ENCODE measurements around the gene ATP6V0B. TPM values are rescaled to one million over a fixed set of nuclear protein-coding genes. Genes with fewer than 3 reads are reported as not detected.
A peak's percentile ranks its signal among the peaks of the same experiment; 100 is the strongest.

Gene ATP6V0B
- total and polyA plus RNA-seq, 9 of the 15 experiments (the other 6 are each of a cell fraction or from before 2014, with no cell fraction given), result 137 to 328 (median 220) TPM

GRCh38 chr1:43974443-43975248 is at the start of gene ATP6V0B (continued):
- TF ChIP-seq UBTF (IDR thresholded peaks at IDR 0.05; ENCODE audit: borderline replicate concordance in 1 of 2, low read depth in 2 of 2, low read length in 2 of 2) (peak in 1 of 2 experiments; percentile 23; a peak in 1 of 4 replicates), ZNF76 (CRISPR knock-in tag; IDR thresholded peaks at IDR 0.05; ENCODE audit: borderline replicate concordance) (0 out of 2 replicates have a peak, but pooled peaks have one; percentile 55), NFATC3 (IDR thresholded peaks at IDR 0.05) (no peak), KDM5B (IDR thresholded peaks at IDR 0.05; ENCODE audit: insufficient replicate concordance, low read depth, low read length) (peak; percentile 61), NCOA6 (IDR thresholded peaks at IDR 0.05) (no peak; the same call in 1 of the 2 replicates), MLX (CRISPR knock-in tag; conservative IDR thresholded peaks at IDR 0.05) (0 out of 4 replicates have a peak, but pooled peaks of 1 of the 2 experiments have one; percentile 39), MEF2A (IDR thresholded peaks at IDR 0.05; ENCODE audit: control insufficient read depth, low read depth, low read length) (no peak), SP1 (CRISPR knock-in tag; IDR thresholded peaks at IDR 0.05) (peak; percentile 94), RBBP5 (IDR thresholded peaks at IDR 0.05; ENCODE audit: borderline replicate concordance, insufficient read depth, low read length, poor library complexity, severe bottlenecking) (peak; percentile 74), TEAD1 (CRISPR knock-in tag; IDR thresholded peaks at IDR 0.05) (peak in 1 of 2 experiments; percentile 25; a peak in 1 of 4 replicates), ZBTB11 (CRISPR knock-in tag; IDR thresholded peaks at IDR 0.05) (peak in 2 of 3 experiments; percentile 6 to 93; a peak in 3 of 6 replicates), ZNF197 (CRISPR knock-in tag; IDR thresholded peaks at IDR 0.05; ENCODE audit: low read depth) (no peak), ZFP1 (CRISPR knock-in tag; IDR thresholded peaks at IDR 0.05) (0 out of 2 replicates have a peak, but pooled peaks have one; percentile 41)

All from K562 (cell line).